ENCODE measurements around the gene INTS1. TPM values are rescaled to one million over a fixed set of nuclear protein-coding genes. Genes with fewer than 3 reads are reported as not detected.

The INTS1 gene
- total and polyA plus RNA-seq, 9 donors: 1.9 to 80.5 (median 61.5) TPM

- Histone ChIP-seq H3K9me3 (no peaks in the 10 kb centered on the region), H3K4me3 (no peak overlapping the region), H3K36me3 (no peaks in the 10 kb centered on the region), H3K4me1 (ENCODE audit: insufficient read depth) (no peaks in the 10 kb centered on the region), H3K27ac (no peak overlapping the region), H3K27me3 (no peaks in the 10 kb centered on the region)
- TF ChIP-seq POLR2A (IDR thresholded peaks at IDR 0.05) (no peak), EP300 (IDR thresholded peaks at IDR 0.05) (no peak)
- 75 to 80% (median 76%) methylated on average over 24 of the region's 24 CpGs for WGBS, 3 donors
- no peak for DNase-seq
- intact Hi-C loops (cut with DNase I): loop anchor here in 1 of 4 donors (10.0 kb wide), 1 partner anchor 254 kb away; no protein-coding TSS in a partner anchor
These were observed 24.9 kb downstream of the INTS1 start for GRCh38 chr7:1479287-1479686.

GRCh38 chr7:1478480-1478879 lies 25.7 kb downstream of the INTS1 start:
- intact Hi-C loops (cut with DNase I): loop anchor here in 1 of 4 donors (10.0 kb wide), 1 partner anchor 254 kb away; no protein-coding TSS in a partner anchor
- no peak for DNase-seq
- Histone ChIP-seq H3K4me3 (no peak overlapping the region), H3K27ac (no peak overlapping the region), H3K9me3 (no peaks in the 10 kb centered on the region), H3K27me3 (no peaks in the 10 kb centered on the region), H3K4me1 (ENCODE audit: insufficient read depth) (no peaks in the 10 kb centered on the region), H3K36me3 (no peaks in the 10 kb centered on the region)
- 89 to 99% (median 90%) methylated on average over 11 to 19 of the region's 19 CpGs for WGBS, 3 donors
- no peak for TF ChIP-seq CTCF (IDR thresholded peaks at IDR 0.05)
- TF ChIP-seq POLR2A (IDR thresholded peaks at IDR 0.05): no peak
- TF ChIP-seq EP300 (IDR thresholded peaks at IDR 0.05): no peak

GRCh38 chr7:1476859-1477258 lies 27.3 kb downstream of the INTS1 start:
- no peaks in the 10 kb centered on the region for H3K4me1 ChIP-seq (ENCODE audit: insufficient read depth)
- intact Hi-C loops (cut with DNase I): loop anchor here in 1 of 4 donors (10.0 kb wide), 1 partner anchor 252 kb away; no protein-coding TSS in a partner anchor
- no peaks in the 10 kb centered on the region for H3K36me3 ChIP-seq
- no peak overlapping the region for H3K4me3 ChIP-seq
- no peaks in the 10 kb centered on the region for H3K27me3 ChIP-seq
- no peaks in the 10 kb centered on the region for H3K9me3 ChIP-seq
- 82 to 86% (median 84%) methylated on average over 15 of the region's 15 CpGs for WGBS, 3 donors
- H3K27ac ChIP-seq: no peak overlapping the region
- TF ChIP-seq CTCF (IDR thresholded peaks at IDR 0.05) (no peak), POLR2A (IDR thresholded peaks at IDR 0.05) (no peak), EP300 (IDR thresholded peaks at IDR 0.05) (no peak)
- DNase-seq: no peak

- Histone ChIP-seq H3K27ac (no peak overlapping the region), H3K9me3 (no peaks in the 10 kb centered on the region), H3K4me3 (no peak overlapping the region), H3K4me1 (ENCODE audit: insufficient read depth) (no peaks in the 10 kb centered on the region), H3K27me3 (no peaks in the 10 kb centered on the region), H3K36me3 (no peaks in the 10 kb centered on the region)
- DNase-seq: no peak
- 87 to 95% (median 88%) methylated on average over 20 to 22 of the region's 22 CpGs for WGBS, 3 donors
- intact Hi-C loops (cut with DNase I): loop anchor here in 1 of 4 donors (10.0 kb wide), 1 partner anchor 251 kb away; no protein-coding TSS in a partner anchor
- TF ChIP-seq POLR2A (IDR thresholded peaks at IDR 0.05) (no peak), CTCF (IDR thresholded peaks at IDR 0.05) (no peak), EP300 (IDR thresholded peaks at IDR 0.05) (no peak)
These were observed 28.2 kb downstream of the INTS1 start for GRCh38 chr7:1475991-1476390.

- Histone ChIP-seq H3K9me3 (no peaks in the 10 kb centered on the region), H3K4me3 (no peak overlapping the region), H3K36me3 (no peaks in the 10 kb centered on the region), H3K27me3 (no peaks in the 10 kb centered on the region), H3K4me1 (ENCODE audit: insufficient read depth) (no peaks in the 10 kb centered on the region), H3K27ac (no peak overlapping the region)
- DNase-seq: no peak
- TF ChIP-seq EP300 (IDR thresholded peaks at IDR 0.05): no peak
- TF ChIP-seq CTCF (IDR thresholded peaks at IDR 0.05): no peak
- no peak for TF ChIP-seq POLR2A (IDR thresholded peaks at IDR 0.05)
- intact Hi-C loops (cut with DNase I): loop anchor here in 1 of 4 donors (10.0 kb wide), 1 partner anchor 251 kb away; no protein-coding TSS in a partner anchor
- WGBS, 3 donors: 89 to 93% (median 89%) methylated on average over 17 of the region's 17 CpGs
These were observed 28.8 kb downstream of the INTS1 start for GRCh38 chr7:1475393-1475792.
